A549 (cell line): ENCODE measurements around the gene SCAMP1. TPM values are rescaled to one million over a fixed set of nuclear protein-coding genes. Genes with fewer than 3 reads are reported as not detected.

Source experiments
- ATAC-seq, 2 experiments: fragments of 200-7000 bp in 1 of 2; fragments of >200 bp in 1 of 2; cut with Nextera tagmentation in 1 of 2; cut with Tn5 transposase in 1 of 2; 3 replicates each; pipeline versions ENCODE4 v1.8.0 to v1.9.1; 2018 to 2020; ENCODE audit warnings: mild to moderate bottlenecking in 1 of 2, moderate library complexity in 1 of 2
- CTCF ChIA-PET: fragments of 300-600 bp; sonication (Branson Sonifier 250); formaldehyde crosslinking; extraction: SDS; loops from one replicate; lab custom pipeline; 2021; ENCODE audit warnings: antibody characterized with exemption, inconsistent platforms; lab: Yijun Ruan, JAX
- POLR2A ChIA-PET: fragments of 350-600 bp; formaldehyde crosslinking; extraction: SDS; loops from one replicate; lab custom pipeline; 2021; ENCODE audit warnings: antibody characterized with exemption, inconsistent platforms; lab: Yijun Ruan, JAX
- DNase-seq, 2 experiments: peaks; one replicate each; pipeline versions ENCODE4 v3.0.0 to v3.0.0-alpha.2; 2011 to 2016; ENCODE audit warnings: low read depth in 1 of 2, low spot score in 1 of 2
- FAIRE-seq: peaks from 2 replicates; lab custom pipeline; 2011; peaks lifted over from hg19 to GRCh38; lab: Jason Lieb, UNC
- H3K27ac ChIP-seq, 2 experiments: fragments of >200 bp; sonication (Bioruptor Twin); formaldehyde crosslinking; 3 replicates each; pipeline ENCODE4 v1.5.1; 2016 to 2017
- H3K4me1 ChIP-seq: fragments of >200 bp; sonication (Bioruptor Twin); formaldehyde crosslinking; 3 replicates; pipeline ENCODE4 v1.6.1; 2016
- H3K4me2 ChIP-seq: fragments of >200 bp; sonication (Bioruptor Twin); formaldehyde crosslinking; 3 replicates; pipeline ENCODE4 v1.6.1; 2016
- H3K4me3 ChIP-seq: fragments of >200 bp; sonication (Bioruptor Twin); formaldehyde crosslinking; 3 replicates; pipeline ENCODE4 v1.5.1; 2016
- H3K9me3 ChIP-seq: fragments of >200 bp; sonication (Bioruptor Twin); formaldehyde crosslinking; 3 replicates; pipeline ENCODE4 v1.6.1; 2016
- ATOH8 ChIP-seq: fragments of 250-450 bp; sonication (Bioruptor Pico); IDR thresholded peaks from 2 replicates; pipeline ENCODE4 v1.5.0; 2020; ENCODE audit warnings: low read depth, mild to moderate bottlenecking, moderate library complexity
- BCL3 ChIP-seq: fragments of >200 bp; sonication (Bioruptor Twin); formaldehyde crosslinking; IDR thresholded peaks from 3 replicates; pipeline ENCODE4 v1.6.1; 2016
- BHLHE40 ChIP-seq: IDR thresholded peaks from 2 replicates; pipeline ENCODE4 v1.6.1; 2012; ENCODE audit warnings: low read depth, low read length, inconsistent platforms
- CHD2 ChIP-seq: fragments of 150-350 bp; IDR thresholded peaks from 2 replicates; pipeline ENCODE4 v1.6.1; 2014; ENCODE audit warnings: low read length; ENCODE audit not compliant: partially characterized antibody
- ESRRA ChIP-seq: fragments of 150-350 bp; IDR thresholded peaks from 2 replicates; pipeline ENCODE4 v1.6.1; 2014; ENCODE audit warnings: mild to moderate bottlenecking, low read length, borderline replicate concordance
- GATA3 ChIP-seq: IDR thresholded peaks from 2 replicates; pipeline ENCODE4 v1.6.1; 2012; ENCODE audit warnings: borderline replicate concordance
- JUN ChIP-seq, 2 experiments: fragments of >200 bp; sonication (Bioruptor Twin); formaldehyde crosslinking; IDR thresholded peaks; 2 replicates in 1 of 2; 3 replicates in 1 of 2; pipeline ENCODE4 v1.6.1; 2016 to 2017
- KDM1A ChIP-seq: fragments of 200-600 bp; sonication (generic); IDR thresholded peaks from 2 replicates; pipeline ENCODE4 v1.6.1; 2016; ENCODE audit warnings: low read depth, mild to moderate bottlenecking
- MAFK ChIP-seq: fragments of 450-650 bp; IDR thresholded peaks from 2 replicates; pipeline ENCODE4 v1.6.1; 2014; ENCODE audit not compliant: partially characterized antibody
- MYC ChIP-seq: IDR thresholded peaks from 2 replicates; pipeline ENCODE4 v1.6.1; 2012; ENCODE audit warnings: mild to moderate bottlenecking, inconsistent platforms, low read length, improper control_type of control experiment, borderline replicate concordance
- NFE2L2 ChIP-seq: fragments of 150-350 bp; conservative IDR thresholded peaks from 2 replicates; pipeline ENCODE4 v1.6.1; 2014; ENCODE audit warnings: low read length
- NR3C1 ChIP-seq: fragments of >200 bp; sonication (Bioruptor Twin); formaldehyde crosslinking; IDR thresholded peaks from 3 replicates; pipeline ENCODE4 v1.6.1; 2017
- PBX3 ChIP-seq: IDR thresholded peaks from 2 replicates; pipeline ENCODE4 v1.6.1; 2012
- RNF2 ChIP-seq: fragments of 200-600 bp; sonication (generic); IDR thresholded peaks from 2 replicates; pipeline ENCODE4 v1.6.1; 2016; ENCODE audit warnings: low read depth, mild to moderate bottlenecking, antibody characterized with exemption, moderate library complexity, borderline replicate concordance
- SMC3 ChIP-seq: fragments of >200 bp; sonication (Bioruptor Twin); formaldehyde crosslinking; IDR thresholded peaks from 3 replicates; pipeline ENCODE4 v1.6.1; 2018; ENCODE audit warnings: inconsistent platforms
- TP53 ChIP-seq: fragments of 250-450 bp; sonication (Bioruptor Pico); IDR thresholded peaks from 2 replicates; pipeline ENCODE4 v1.5.0; 2021; ENCODE audit warnings: mild to moderate bottlenecking, moderate library complexity
- ZC3H11A ChIP-seq: fragments of 450-650 bp; IDR thresholded peaks from 2 replicates; pipeline ENCODE4 v1.6.1; 2014; ENCODE audit warnings: antibody characterized with exemption, mild to moderate bottlenecking
- ZNF302 ChIP-seq: fragments of 250-450 bp; sonication (Bioruptor Pico); IDR thresholded peaks from 2 replicates; pipeline ENCODE4 v1.9.0; 2021; ENCODE audit warnings: inconsistent platforms, mild to moderate bottlenecking, moderate library complexity
- WGBS: methylation state at CpG from one replicate; pipeline ENCODE4 v1.1.6; 2017; ENCODE audit errors: missing lambda C conversion rate; 5-methylcytosine and 5-hydroxymethylcytosine counted together
- polyA plus RNA-seq, 4 experiments: library from polyadenylated mRNA; depleted of rRNA in 3 of 4; stranded (reverse); fragments of >200 nt; fragmentation: RNase III in 1 of 4; extraction: RNeasy Plus Mini Kit Qiagen cat#74134 plus additional on column Dnase treatment in 1 of 4; gene quantifications; 2 replicates in 3 of 4; 3 replicates in 1 of 4; pipeline ENCODE4 v1.2.3, GENCODE V29; 2011 to 2017

The SCAMP1 gene
- polyA plus RNA-seq, 2 of the 4 experiments (the other 2 are of a cell fraction): 23.8 to 42.2 TPM

GRCh38 chr5:78323241-78323640 lies 37.2 kb upstream of the SCAMP1 start:
- no peaks in the 10 kb centered on the region for H3K9me3 ChIP-seq
- ATAC-seq (no peak), FAIRE-seq (no peak), DNase-seq (no peak)
- H3K4me2 ChIP-seq: no peak overlapping the region
- no peak overlapping the region for H3K27ac ChIP-seq
- TF ChIP-seq PBX3 (no peak), ZC3H11A (no peak), GATA3 (no peak)
- CTCF ChIA-PET: no interaction called here
- no peak overlapping the region for H3K4me3 ChIP-seq
- no peaks in the 10 kb centered on the region for H3K4me1 ChIP-seq
- POLR2A ChIA-PET: no interaction called here

GRCh38 chr5:78326930-78327329 lies 33.5 kb upstream of the SCAMP1 start:
- FAIRE-seq: no peak
- H3K4me1 ChIP-seq: no peaks in the 10 kb centered on the region
- no peak for ATAC-seq
- 95% methylated on average over 3 of the region's 3 CpGs for WGBS
- DNase-seq: no peak
- H3K9me3 ChIP-seq: no peaks in the 10 kb centered on the region
- TF ChIP-seq TP53 (CRISPR knock-in tag) (no peak), KDM1A (no peak), ATOH8 (CRISPR knock-in tag) (no peak), NR3C1 (no peak), CHD2 (no peak), MYC (no peak), JUN (IDR thresholded peaks at IDR 0.05) (no peak)
- ChIA-PET POLR2A (no interaction called here), CTCF (no interaction called here)
- no peak overlapping the region for H3K4me2 ChIP-seq
- no peak overlapping the region for H3K27ac ChIP-seq
- no peak overlapping the region for H3K4me3 ChIP-seq

GRCh38 chr5:78327761-78328510 lies 32.5 kb upstream of the SCAMP1 start:
- FAIRE-seq (peak; percentile 76), ATAC-seq (no peak), DNase-seq (no peak)
- CTCF ChIA-PET: interaction anchor here (1.0 kb wide), 1 partner anchor 32 kb away, joined by 3 read pairs; no protein-coding TSS in a partner anchor
- WGBS: 81% methylated on average over 6 of the region's 6 CpGs
- Histone ChIP-seq H3K4me1 (no peaks in the 10 kb centered on the region), H3K27ac (peak overlapping the region in 1 of 2 experiments; percentile 69; a peak in 3 of 6 replicates), H3K4me2 (no peak overlapping the region), H3K4me3 (no peak overlapping the region), H3K9me3 (no peaks in the 10 kb centered on the region)
- TF ChIP-seq RNF2 (no peak), BCL3 (no peak), ESRRA (no peak), BHLHE40 (no peak), NFE2L2 (peak; percentile 30; the same call in 1 of the 2 replicates), ZNF302 (CRISPR knock-in tag) (no peak), MAFK (peak; percentile 88), SMC3 (no peak), CHD2 (no peak)
- POLR2A ChIA-PET: no interaction called here
